ENCODE data around the gene STX17. TPM values are rescaled to one million over a fixed set of nuclear protein-coding genes. Genes with fewer than 3 reads are reported as not detected.
A peak's percentile ranks its signal among the peaks of the same experiment; 100 is the strongest.

The STX17 gene
- polyA plus RNA-seq, 2 of the 4 experiments (the other 2 are of a cell fraction) = 14.3 to 24.6 TPM

DNA sequence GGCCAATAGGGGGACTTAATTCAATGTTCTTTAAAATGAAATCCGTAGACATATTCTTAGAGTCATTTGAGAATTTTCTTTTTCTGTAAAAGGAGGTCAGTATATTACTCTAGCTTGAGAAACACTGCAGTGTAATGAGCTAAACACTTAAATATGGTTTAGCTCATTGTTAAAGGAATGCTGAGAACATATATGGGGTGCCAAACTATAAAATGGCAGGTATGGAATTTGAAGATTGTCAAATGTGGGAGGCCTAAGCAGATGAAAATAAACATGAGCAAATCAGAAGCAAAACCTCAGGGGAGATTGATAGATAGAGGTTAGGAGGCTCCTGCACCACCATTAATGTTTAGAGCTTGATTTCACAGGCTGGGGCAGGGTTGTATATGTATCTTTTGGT lies 57.9 kb downstream of the STX17 start (continued):
- TF ChIP-seq FOSL2 (IDR thresholded peaks at IDR 0.05) (no peak), FOSL2 (CRISPR knock-in tag; IDR thresholded peaks at IDR 0.05) (no peak), FOXS1 (CRISPR knock-in tag; IDR thresholded peaks at IDR 0.05) (no peak), TP53 (CRISPR knock-in tag; IDR thresholded peaks at IDR 0.05) (no peak), RAD21 (conservative IDR thresholded peaks at IDR 0.05 in 1 of 2, IDR thresholded peaks at IDR 0.05 in 1 of 2) (no peak)
- TF ChIP-seq, protein P1, sequence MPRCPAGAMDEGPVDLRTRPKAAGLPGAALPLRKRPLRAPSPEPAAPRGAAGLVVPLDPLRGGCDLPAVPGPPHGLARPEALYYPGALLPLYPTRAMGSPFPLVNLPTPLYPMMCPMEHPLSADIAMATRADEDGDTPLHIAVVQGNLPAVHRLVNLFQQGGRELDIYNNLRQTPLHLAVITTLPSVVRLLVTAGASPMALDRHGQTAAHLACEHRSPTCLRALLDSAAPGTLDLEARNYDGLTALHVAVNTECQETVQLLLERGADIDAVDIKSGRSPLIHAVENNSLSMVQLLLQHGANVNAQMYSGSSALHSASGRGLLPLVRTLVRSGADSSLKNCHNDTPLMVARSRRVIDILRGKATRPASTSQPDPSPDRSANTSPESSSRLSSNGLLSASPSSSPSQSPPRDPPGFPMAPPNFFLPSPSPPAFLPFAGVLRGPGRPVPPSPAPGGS (IDR thresholded peaks at IDR 0.05) = no peak
- TF ChIP-seq, protein P2, sequence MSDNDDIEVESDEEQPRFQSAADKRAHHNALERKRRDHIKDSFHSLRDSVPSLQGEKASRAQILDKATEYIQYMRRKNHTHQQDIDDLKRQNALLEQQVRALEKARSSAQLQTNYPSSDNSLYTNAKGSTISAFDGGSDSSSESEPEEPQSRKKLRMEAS (IDR thresholded peaks at IDR 0.05) = no peak

DNA sequence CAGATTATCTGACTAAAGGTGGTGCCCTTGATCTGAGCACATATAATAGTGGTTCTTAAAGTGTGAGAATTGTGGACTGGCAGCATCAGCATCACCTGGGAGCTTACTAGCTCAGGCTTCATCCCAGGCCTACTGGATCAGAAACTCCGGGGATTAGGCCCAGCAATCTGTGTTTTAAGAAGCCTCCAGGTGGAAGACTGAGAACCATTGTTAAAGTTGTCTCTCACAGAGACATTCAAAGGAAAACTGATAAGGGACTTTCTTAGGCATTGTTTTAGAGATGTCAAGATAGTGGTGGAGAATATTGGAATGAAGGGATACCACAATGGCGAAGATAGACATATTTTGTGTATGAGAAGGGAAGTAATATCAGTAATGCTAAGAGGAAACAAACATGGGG lies 59.5 kb downstream of the STX17 start:
- ChIA-PET CTCF (interaction anchor here (0.7 to 0.8 kb wide), 2 partner anchors 11 kb away, joined by 3 to 4 read pairs; no protein-coding TSS in a partner anchor), POLR2A (no interaction called here)
- no peak for TF ChIP-seq HDAC2 (IDR thresholded peaks at IDR 0.05)
- no peak for TF ChIP-seq HOXB13 (CRISPR knock-in tag; IDR thresholded peaks at IDR 0.05; ENCODE audit: low read depth)
- TF ChIP-seq POLR2A (IDR thresholded peaks at IDR 0.05; ENCODE audit: low read length) = no peak
- no peak for TF ChIP-seq EP300 (IDR thresholded peaks at IDR 0.05)
- no peak for TF ChIP-seq PHF8 (IDR thresholded peaks at IDR 0.05; ENCODE audit: borderline replicate concordance, low read depth)
- TF ChIP-seq FOSL2 (IDR thresholded peaks at IDR 0.05) = no peak
- no peak for TF ChIP-seq FOSL2 (CRISPR knock-in tag; IDR thresholded peaks at IDR 0.05)
- no peak for TF ChIP-seq RAD21 (conservative IDR thresholded peaks at IDR 0.05 in 1 of 2, IDR thresholded peaks at IDR 0.05 in 1 of 2)
- no peak for TF ChIP-seq RCOR1 (IDR thresholded peaks at IDR 0.05; ENCODE audit: low read depth, low read length)
- TF ChIP-seq MYC (IDR thresholded peaks at IDR 0.05; ENCODE audit: borderline replicate concordance, low read length) = no peak
- TF ChIP-seq JUN (IDR thresholded peaks at IDR 0.05) = no peak
- TF ChIP-seq ZC3H11A (IDR thresholded peaks at IDR 0.05) = no peak
- no peak for TF ChIP-seq RNF2 (IDR thresholded peaks at IDR 0.05; ENCODE audit: borderline replicate concordance, low read depth)
- TF ChIP-seq, protein P3, sequence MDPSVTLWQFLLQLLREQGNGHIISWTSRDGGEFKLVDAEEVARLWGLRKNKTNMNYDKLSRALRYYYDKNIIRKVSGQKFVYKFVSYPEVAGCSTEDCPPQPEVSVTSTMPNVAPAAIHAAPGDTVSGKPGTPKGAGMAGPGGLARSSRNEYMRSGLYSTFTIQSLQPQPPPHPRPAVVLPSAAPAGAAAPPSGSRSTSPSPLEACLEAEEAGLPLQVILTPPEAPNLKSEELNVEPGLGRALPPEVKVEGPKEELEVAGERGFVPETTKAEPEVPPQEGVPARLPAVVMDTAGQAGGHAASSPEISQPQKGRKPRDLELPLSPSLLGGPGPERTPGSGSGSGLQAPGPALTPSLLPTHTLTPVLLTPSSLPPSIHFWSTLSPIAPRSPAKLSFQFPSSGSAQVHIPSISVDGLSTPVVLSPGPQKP (IDR thresholded peaks at IDR 0.05; ENCODE audit: low read depth, low read length) = no peak
- TF ChIP-seq CHD2 (IDR thresholded peaks at IDR 0.05; ENCODE audit: low read length, partially characterized antibody) = no peak
- no peak for TF ChIP-seq JUNB (IDR thresholded peaks at IDR 0.05)
- TF ChIP-seq CHD4 (IDR thresholded peaks at IDR 0.05; ENCODE audit: borderline replicate concordance) = no peak
- no peak for TF ChIP-seq BHLHE40 (IDR thresholded peaks at IDR 0.05; ENCODE audit: low read depth, low read length)
- TF ChIP-seq, protein P4, sequence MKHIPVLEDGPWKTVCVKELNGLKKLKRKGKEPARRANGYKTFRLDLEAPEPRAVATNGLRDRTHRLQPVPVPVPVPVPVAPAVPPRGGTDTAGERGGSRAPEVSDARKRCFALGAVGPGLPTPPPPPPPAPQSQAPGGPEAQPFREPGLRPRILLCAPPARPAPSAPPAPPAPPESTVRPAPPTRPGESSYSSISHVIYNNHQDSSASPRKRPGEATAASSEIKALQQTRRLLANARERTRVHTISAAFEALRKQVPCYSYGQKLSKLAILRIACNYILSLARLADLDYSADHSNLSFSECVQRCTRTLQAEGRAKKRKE (CRISPR knock-in tag; IDR thresholded peaks at IDR 0.05; ENCODE audit: low read depth) = no peak
- ATAC-seq (no peak), DNase-seq (ENCODE audit: low read depth in 1 of 2, low spot score in 1 of 2) (no peak), FAIRE-seq (no peak)
- WGBS (ENCODE audit: missing lambda C conversion rate) = 93% methylated on average over 2 of the region's 2 CpGs
- H3K4me1 ChIP-seq = peaks cover 8% of the 10 kb centered on the region; the same call in 2 of the 3 replicates
- H3K9me3 ChIP-seq = no peaks in the 10 kb centered on the region
- no peak overlapping the region for H3K4me3 ChIP-seq
- H3K27ac ChIP-seq = no peak overlapping the region
- no peak overlapping the region for H3K4me2 ChIP-seq

DNA sequence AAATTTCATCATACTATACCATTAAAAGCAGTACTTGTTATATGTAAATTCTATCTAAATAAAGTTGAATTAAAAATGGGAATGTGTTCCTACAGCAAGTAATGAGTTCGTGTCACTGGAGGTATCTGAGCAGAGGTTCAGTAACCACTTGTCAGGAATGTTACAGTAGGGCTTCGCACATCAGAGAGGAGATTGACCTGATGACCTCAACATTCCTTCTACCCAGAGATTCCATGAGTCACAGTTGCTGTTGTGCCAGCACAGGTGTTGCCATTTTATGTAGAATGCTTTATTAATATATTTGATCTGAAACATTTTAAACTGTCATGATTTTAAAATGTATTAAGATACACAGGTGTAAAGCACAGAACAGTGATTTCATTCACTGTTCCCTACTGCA lies 60.3 kb downstream of the STX17 start:
- Histone ChIP-seq H3K27ac (no peak overlapping the region), H3K4me3 (no peak overlapping the region), H3K4me2 (no peak overlapping the region), H3K4me1 (peaks cover 8% of the 10 kb centered on the region; the same call in 2 of the 3 replicates), H3K9me3 (no peaks in the 10 kb centered on the region)
- WGBS (ENCODE audit: missing lambda C conversion rate) = 39% methylated on average over 2 of the region's 2 CpGs
- peak in 1 of 2 experiments; percentile 47; a peak in 1 of 6 replicates for ATAC-seq
- CTCF ChIA-PET = no interaction called here
- TF ChIP-seq NFE2L2 (conservative IDR thresholded peaks at IDR 0.05; ENCODE audit: low read length) = no peak
- no peak for TF ChIP-seq JUN (IDR thresholded peaks at IDR 0.05)
- TF ChIP-seq CHD2 (IDR thresholded peaks at IDR 0.05; ENCODE audit: low read length, partially characterized antibody) = no peak
- TF ChIP-seq HEYL (CRISPR knock-in tag; IDR thresholded peaks at IDR 0.05) = no peak
- no peak for TF ChIP-seq HDAC2 (IDR thresholded peaks at IDR 0.05)
- no peak for TF ChIP-seq PHF8 (IDR thresholded peaks at IDR 0.05; ENCODE audit: borderline replicate concordance, low read depth)
- TF ChIP-seq FOSL2 (IDR thresholded peaks at IDR 0.05) = no peak
- peak; percentile 30; the same call in 1 of the 2 replicates for TF ChIP-seq FOSL2 (CRISPR knock-in tag; IDR thresholded peaks at IDR 0.05)
- TF ChIP-seq HOXA7 (CRISPR knock-in tag; IDR thresholded peaks at IDR 0.05) = no peak
- POLR2A ChIA-PET = no interaction called here
- no peak for FAIRE-seq
- peak; percentile 32 to 35 for DNase-seq (ENCODE audit: low read depth in 1 of 2, low spot score in 1 of 2)
